Renal pelvis (tissue), 3 donors: ENCODE data around the gene HSBP1L1. TPM values are rescaled to one million over a fixed set of nuclear protein-coding genes. Genes with fewer than 3 reads are reported as not detected.

ENCODE experiments used
- polyA plus RNA-seq, 3 donors: library from polyadenylated mRNA; unstranded; fragments of 120-200 nt; gene quantifications; one replicate each; pipeline ENCODE4 v1.2.1, GENCODE V29; 2013; ENCODE audit not compliant: insufficient read length in 3 of 3

The HSBP1L1 gene
- polyA plus RNA-seq, 3 donors = 19.9 to 30.9 (median 28.3) TPM

Other genes with a start within 250 kb of the HSBP1L1 start
- gene KCNG2, start 166.7 kb upstream of the HSBP1L1 start, polyA plus RNA-seq = under 1 TPM; 0.33 to 0.71 (median 0.39) TPM
- gene SLC66A2, start 13.0 kb upstream of the HSBP1L1 start, polyA plus RNA-seq = 10 to 100 TPM; 27.0 to 32.7 (median 31.0) TPM
- 100 to 1,000 TPM in 1 of 3 donors, 10 to 100 TPM in 2; 82.6 to 101 (median 99.7) TPM for gene TXNL4A, start 23.9 kb downstream of the HSBP1L1 start, polyA plus RNA-seq
- 10 to 100 TPM; 31.3 to 43.6 (median 40.4) TPM for gene RBFA, start 69.8 kb downstream of the HSBP1L1 start, polyA plus RNA-seq
- gene ADNP2, start 144.6 kb downstream of the HSBP1L1 start, polyA plus RNA-seq = 10 to 100 TPM; 20.7 to 26.3 (median 26.1) TPM